Measurements from ENCODE around the gene SDK1. TPM values are rescaled to one million over a fixed set of nuclear protein-coding genes. Genes with fewer than 3 reads are reported as not detected.

SDK1 gene
- polyA plus RNA-seq, 4 donors, result 0.27 to 5.0 (median 2.1) TPM; not detected in 1

- Histone ChIP-seq H3K27me3 (ENCODE audit: control insufficient read depth in 3 of 3, insufficient read depth in 3 of 3, low read length in 3 of 3) (no peaks in the 10 kb centered on the region), H3K9me3 (ENCODE audit: control insufficient read depth in 2 of 2, insufficient read depth in 1 of 2, low read depth in 1 of 2, low read length in 1 of 2) (no peaks in the 10 kb centered on the region), H3K36me3 (ENCODE audit: control insufficient read depth in 3 of 3, insufficient read depth in 2 of 3, low read depth in 1 of 3, low read length in 3 of 3) (no peaks in the 10 kb centered on the region), H3K4me3 (ENCODE audit: low read depth in 1 of 3, low read length in 3 of 3) (no peak overlapping the region), H3K27ac (ENCODE audit: low read depth in 1 of 3, low read length in 2 of 3) (no peak overlapping the region), H3K4me1 (ENCODE audit: control insufficient read depth in 3 of 3, insufficient read depth in 2 of 3, low read depth in 1 of 3, low read length in 2 of 3) (no peaks in the 10 kb centered on the region)
- WGBS, 3 donors, result 88 to 91% (median 91%) methylated on average over 9 of the region's 9 CpGs
- FAIRE-seq (no peak), DNase-seq (no peak)
Measured at GRCh38 chr7:3807824-3808223, 506.8 kb downstream of the SDK1 start.

DNA sequence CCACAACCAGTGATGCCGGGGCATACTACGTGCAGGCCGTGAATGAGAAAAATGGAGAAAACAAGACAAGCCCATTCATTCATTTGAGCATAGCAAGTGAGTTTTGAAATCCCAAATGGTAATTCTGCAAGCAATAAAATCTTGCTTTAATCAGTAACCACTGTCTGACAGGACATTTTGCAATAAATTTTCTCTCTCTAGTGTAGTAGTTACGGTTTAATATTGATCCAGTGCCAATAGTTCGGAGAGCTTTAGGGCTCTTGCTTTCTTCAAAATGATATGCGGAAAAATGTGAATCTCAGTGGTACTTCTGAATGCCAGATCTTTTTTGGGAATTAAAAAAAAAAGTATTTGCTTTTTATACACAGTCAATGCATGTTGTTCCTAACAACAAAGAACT is 520.4 kb downstream of the SDK1 start:
- DNase-seq, result peak in 1 of 2 donors; percentile 4
- no peaks in the 10 kb centered on the region for H3K27me3 ChIP-seq (ENCODE audit: control insufficient read depth in 3 of 3, insufficient read depth in 3 of 3, low read length in 3 of 3)
- H3K9me3 ChIP-seq (ENCODE audit: control insufficient read depth in 2 of 2, insufficient read depth in 1 of 2, low read depth in 1 of 2, low read length in 1 of 2), result no peaks in the 10 kb centered on the region
- no peak for FAIRE-seq
- WGBS, 3 donors, result 52 to 73% (median 70%) methylated on average over 6 of the region's 6 CpGs
- no peaks in the 10 kb centered on the region for H3K36me3 ChIP-seq (ENCODE audit: control insufficient read depth in 3 of 3, insufficient read depth in 2 of 3, low read depth in 1 of 3, low read length in 3 of 3)
- no peaks in the 10 kb centered on the region for H3K4me1 ChIP-seq (ENCODE audit: control insufficient read depth in 3 of 3, insufficient read depth in 2 of 3, low read depth in 1 of 3, low read length in 2 of 3)
- no peak overlapping the region for H3K27ac ChIP-seq (ENCODE audit: low read depth in 1 of 3, low read length in 2 of 3)
- H3K4me3 ChIP-seq (ENCODE audit: low read depth in 1 of 3, low read length in 3 of 3), result no peak overlapping the region

DNA sequence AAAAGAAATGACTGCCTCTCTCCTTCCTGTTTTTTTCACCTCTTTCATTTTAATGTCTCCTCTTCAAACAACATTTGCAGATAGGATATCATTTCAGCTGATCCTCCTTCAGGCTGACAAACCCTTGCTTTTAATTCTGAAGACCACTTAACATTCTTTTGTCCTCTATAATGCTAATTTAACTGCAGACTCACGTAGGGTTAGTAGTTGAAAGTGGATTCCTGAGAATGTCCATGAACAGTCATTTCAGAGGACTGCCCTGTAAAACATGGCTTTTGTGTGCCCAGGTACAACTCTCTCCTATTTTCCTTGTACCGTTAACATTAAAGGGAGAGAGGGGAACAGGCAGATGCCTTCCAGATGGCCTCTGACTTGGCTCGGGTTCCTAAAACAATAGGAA is 524.4 kb downstream of the SDK1 start:
- FAIRE-seq (no peak), DNase-seq (no peak)
- 78 to 88% (median 82%) methylated on average over 3 of the region's 3 CpGs for WGBS, 3 donors
- no peak overlapping the region for H3K4me3 ChIP-seq (ENCODE audit: low read depth in 1 of 3, low read length in 3 of 3)
- H3K36me3 ChIP-seq (ENCODE audit: control insufficient read depth in 3 of 3, insufficient read depth in 2 of 3, low read depth in 1 of 3, low read length in 3 of 3), result no peaks in the 10 kb centered on the region
- no peak overlapping the region for H3K27ac ChIP-seq (ENCODE audit: low read depth in 1 of 3, low read length in 2 of 3)
- no peaks in the 10 kb centered on the region for H3K4me1 ChIP-seq (ENCODE audit: control insufficient read depth in 3 of 3, insufficient read depth in 2 of 3, low read depth in 1 of 3, low read length in 2 of 3)
- H3K27me3 ChIP-seq (ENCODE audit: control insufficient read depth in 3 of 3, insufficient read depth in 3 of 3, low read length in 3 of 3), result no peaks in the 10 kb centered on the region
- no peaks in the 10 kb centered on the region for H3K9me3 ChIP-seq (ENCODE audit: control insufficient read depth in 2 of 2, insufficient read depth in 1 of 2, low read depth in 1 of 2, low read length in 1 of 2)

GRCh38 chr7:3832199-3832598 is 531.1 kb downstream of the SDK1 start:
- Histone ChIP-seq H3K9me3 (ENCODE audit: control insufficient read depth in 2 of 2, insufficient read depth in 1 of 2, low read depth in 1 of 2, low read length in 1 of 2) (no peaks in the 10 kb centered on the region), H3K4me1 (ENCODE audit: control insufficient read depth in 3 of 3, insufficient read depth in 2 of 3, low read depth in 1 of 3, low read length in 2 of 3) (no peaks in the 10 kb centered on the region), H3K27me3 (ENCODE audit: control insufficient read depth in 3 of 3, insufficient read depth in 3 of 3, low read length in 3 of 3) (no peaks in the 10 kb centered on the region), H3K36me3 (ENCODE audit: control insufficient read depth in 3 of 3, insufficient read depth in 2 of 3, low read depth in 1 of 3, low read length in 3 of 3) (no peaks in the 10 kb centered on the region), H3K27ac (ENCODE audit: low read depth in 1 of 3, low read length in 2 of 3) (no peak overlapping the region), H3K4me3 (ENCODE audit: low read depth in 1 of 3, low read length in 3 of 3) (no peak overlapping the region)
- WGBS, 3 donors, result 47 to 66% (median 58%) methylated on average over 4 of the region's 4 CpGs
- FAIRE-seq (no peak), DNase-seq (peak in 1 of 2 donors; percentile 22)

GRCh38 chr7:3835109-3835508 is 534.1 kb downstream of the SDK1 start:
- no peak for FAIRE-seq
- Histone ChIP-seq H3K4me3 (ENCODE audit: low read depth in 1 of 3, low read length in 3 of 3) (no peak overlapping the region), H3K4me1 (ENCODE audit: control insufficient read depth in 3 of 3, insufficient read depth in 2 of 3, low read depth in 1 of 3, low read length in 2 of 3) (no peaks in the 10 kb centered on the region), H3K9me3 (ENCODE audit: control insufficient read depth in 2 of 2, insufficient read depth in 1 of 2, low read depth in 1 of 2, low read length in 1 of 2) (no peaks in the 10 kb centered on the region), H3K27ac (ENCODE audit: low read depth in 1 of 3, low read length in 2 of 3) (no peak overlapping the region), H3K27me3 (ENCODE audit: control insufficient read depth in 3 of 3, insufficient read depth in 3 of 3, low read length in 3 of 3) (no peaks in the 10 kb centered on the region), H3K36me3 (ENCODE audit: control insufficient read depth in 3 of 3, insufficient read depth in 2 of 3, low read depth in 1 of 3, low read length in 3 of 3) (no peaks in the 10 kb centered on the region)
- 19 to 71% (median 49%) methylated on average over 8 of the region's 8 CpGs for WGBS, 3 donors
- DNase-seq, result peak; percentile 7 to 58

DNA sequence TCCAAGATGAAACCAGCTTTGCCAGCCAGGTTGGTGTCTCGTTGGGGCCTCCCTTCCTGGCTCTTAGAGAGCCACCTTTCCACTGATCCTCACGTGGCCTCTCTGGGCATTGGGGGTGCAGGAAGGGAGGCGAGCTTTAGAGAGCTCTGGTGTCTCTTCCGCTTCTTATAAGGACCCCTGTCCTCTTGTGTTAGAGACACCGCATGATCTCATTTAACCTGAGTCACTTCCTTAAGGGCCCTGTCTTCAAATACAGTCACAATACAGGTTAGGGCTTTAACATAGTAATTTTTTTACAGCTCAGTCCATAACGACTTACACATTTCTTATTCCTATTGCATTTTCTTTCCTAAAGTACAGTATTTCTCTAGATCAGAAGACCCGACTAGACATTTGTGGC is 535.8 kb downstream of the SDK1 start:
- DNase-seq (no peak), FAIRE-seq (no peak)
- H3K4me1 ChIP-seq (ENCODE audit: control insufficient read depth in 3 of 3, insufficient read depth in 2 of 3, low read depth in 1 of 3, low read length in 2 of 3), result no peaks in the 10 kb centered on the region
- no peaks in the 10 kb centered on the region for H3K36me3 ChIP-seq (ENCODE audit: control insufficient read depth in 3 of 3, insufficient read depth in 2 of 3, low read depth in 1 of 3, low read length in 3 of 3)
- WGBS, 3 donors, result 86 to 92% (median 90%) methylated on average over 7 of the region's 7 CpGs
- H3K27ac ChIP-seq (ENCODE audit: low read depth in 1 of 3, low read length in 2 of 3), result no peak overlapping the region
- no peaks in the 10 kb centered on the region for H3K27me3 ChIP-seq (ENCODE audit: control insufficient read depth in 3 of 3, insufficient read depth in 3 of 3, low read length in 3 of 3)
- H3K9me3 ChIP-seq (ENCODE audit: control insufficient read depth in 2 of 2, insufficient read depth in 1 of 2, low read depth in 1 of 2, low read length in 1 of 2), result no peaks in the 10 kb centered on the region
- H3K4me3 ChIP-seq (ENCODE audit: low read depth in 1 of 3, low read length in 3 of 3), result no peak overlapping the region

GRCh38 chr7:3844540-3845151 is 543.6 kb downstream of the SDK1 start:
- no peak overlapping the region for H3K4me3 ChIP-seq (ENCODE audit: low read depth in 1 of 3, low read length in 3 of 3)
- no peaks in the 10 kb centered on the region for H3K9me3 ChIP-seq (ENCODE audit: control insufficient read depth in 2 of 2, insufficient read depth in 1 of 2, low read depth in 1 of 2, low read length in 1 of 2)
- DNase-seq, result no peak
- H3K27me3 ChIP-seq (ENCODE audit: control insufficient read depth in 3 of 3, insufficient read depth in 3 of 3, low read length in 3 of 3), result no peaks in the 10 kb centered on the region
- no peak overlapping the region for H3K27ac ChIP-seq (ENCODE audit: low read depth in 1 of 3, low read length in 2 of 3)
- no peaks in the 10 kb centered on the region for H3K36me3 ChIP-seq (ENCODE audit: control insufficient read depth in 3 of 3, insufficient read depth in 2 of 3, low read depth in 1 of 3, low read length in 3 of 3)
- H3K4me1 ChIP-seq (ENCODE audit: control insufficient read depth in 3 of 3, insufficient read depth in 2 of 3, low read depth in 1 of 3, low read length in 2 of 3), result no peaks in the 10 kb centered on the region
- WGBS, 3 donors, result 88 to 92% (median 88%) methylated on average over 10 of the region's 10 CpGs
- no peak for FAIRE-seq

GRCh38 chr7:3846738-3847137 is 545.7 kb downstream of the SDK1 start:
- DNase-seq (no peak), FAIRE-seq (no peak)
- 87 to 89% (median 87%) methylated on average over 9 of the region's 9 CpGs for WGBS, 3 donors
- Histone ChIP-seq H3K36me3 (ENCODE audit: control insufficient read depth in 3 of 3, insufficient read depth in 2 of 3, low read depth in 1 of 3, low read length in 3 of 3) (no peaks in the 10 kb centered on the region), H3K27me3 (ENCODE audit: control insufficient read depth in 3 of 3, insufficient read depth in 3 of 3, low read length in 3 of 3) (no peaks in the 10 kb centered on the region), H3K4me3 (ENCODE audit: low read depth in 1 of 3, low read length in 3 of 3) (no peak overlapping the region), H3K27ac (ENCODE audit: low read depth in 1 of 3, low read length in 2 of 3) (no peak overlapping the region), H3K4me1 (ENCODE audit: control insufficient read depth in 3 of 3, insufficient read depth in 2 of 3, low read depth in 1 of 3, low read length in 2 of 3) (no peaks in the 10 kb centered on the region), H3K9me3 (ENCODE audit: control insufficient read depth in 2 of 2, insufficient read depth in 1 of 2, low read depth in 1 of 2, low read length in 1 of 2) (no peaks in the 10 kb centered on the region)

DNA sequence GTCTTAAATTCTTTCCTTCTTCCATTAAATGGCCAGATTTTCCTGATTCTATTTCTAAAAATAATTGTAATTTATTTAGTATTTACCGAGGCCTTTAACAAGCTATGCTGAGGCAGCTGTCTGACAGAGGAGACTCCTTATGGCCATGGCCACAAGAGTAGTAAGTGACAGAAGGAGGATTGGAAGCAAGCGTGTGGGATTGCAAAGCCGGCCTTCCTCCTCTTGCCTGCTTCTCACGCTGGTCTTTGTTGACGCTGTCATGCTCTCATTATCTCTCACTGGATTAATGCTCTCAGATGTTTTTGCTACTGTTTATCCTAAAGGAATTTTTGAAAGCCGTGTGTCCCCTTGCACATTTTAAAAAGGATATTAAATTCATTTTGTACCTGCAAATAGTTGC is 546.3 kb downstream of the SDK1 start:
- Histone ChIP-seq H3K9me3 (ENCODE audit: control insufficient read depth in 2 of 2, insufficient read depth in 1 of 2, low read depth in 1 of 2, low read length in 1 of 2) (no peaks in the 10 kb centered on the region), H3K4me3 (ENCODE audit: low read depth in 1 of 3, low read length in 3 of 3) (no peak overlapping the region), H3K36me3 (ENCODE audit: control insufficient read depth in 3 of 3, insufficient read depth in 2 of 3, low read depth in 1 of 3, low read length in 3 of 3) (no peaks in the 10 kb centered on the region), H3K27me3 (ENCODE audit: control insufficient read depth in 3 of 3, insufficient read depth in 3 of 3, low read length in 3 of 3) (no peaks in the 10 kb centered on the region), H3K4me1 (ENCODE audit: control insufficient read depth in 3 of 3, insufficient read depth in 2 of 3, low read depth in 1 of 3, low read length in 2 of 3) (no peaks in the 10 kb centered on the region), H3K27ac (ENCODE audit: low read depth in 1 of 3, low read length in 2 of 3) (no peak overlapping the region)
- FAIRE-seq (no peak), DNase-seq (no peak)
- WGBS, 3 donors, result 76 to 83% (median 79%) methylated on average over 6 of the region's 6 CpGs

Data from small intestine (tissue), 7 donors.